GM20431 (cell line): ENCODE results near the gene PCDHGB2.

Source experiments
- in situ Hi-C: fragments of 300-500 bp; cut with MseI, MboI; formaldehyde crosslinking; loops from one replicate; pipeline ENCODE4 v1.15.0; 2020; ENCODE audit warnings: low sequenced_read_pairs; ENCODE audit not compliant: unreplicated experiment

PCDHGB2 gene

DNA sequence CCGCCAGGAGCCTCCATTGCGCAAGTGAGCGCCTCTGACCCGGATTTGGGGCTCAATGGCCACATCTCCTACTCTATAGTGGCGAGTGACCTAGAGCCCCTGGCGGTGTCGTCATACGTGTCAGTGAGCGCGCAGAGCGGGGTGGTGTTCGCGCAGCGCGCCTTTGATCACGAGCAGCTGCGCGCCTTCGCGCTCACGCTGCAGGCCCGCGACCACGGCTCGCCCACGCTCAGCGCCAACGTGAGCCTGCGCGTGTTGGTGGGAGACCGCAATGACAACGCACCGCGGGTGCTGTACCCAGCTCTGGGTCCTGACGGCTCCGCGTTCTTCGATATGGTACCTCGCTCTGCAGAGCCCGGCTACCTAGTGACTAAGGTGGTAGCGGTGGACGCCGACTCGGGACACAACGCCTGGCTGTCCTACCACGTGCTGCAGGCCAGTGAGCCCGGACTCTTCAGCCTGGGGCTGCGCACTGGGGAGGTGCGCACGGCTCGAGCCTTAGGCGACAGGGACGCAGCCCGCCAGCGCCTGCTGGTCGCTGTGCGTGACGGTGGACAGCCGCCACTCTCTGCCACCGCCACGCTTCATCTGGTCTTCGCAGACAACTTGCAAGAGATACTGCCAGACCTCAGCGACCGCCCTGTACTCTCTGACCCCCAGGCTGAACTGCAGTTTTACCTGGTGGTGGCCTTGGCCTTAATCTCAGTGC is 50.0 kb downstream of the PCDHGB2 start:
- in situ Hi-C loops, result loop anchor here (10.0 kb wide), 1 partner anchor 155 kb away; no protein-coding TSS in a partner anchor

- in situ Hi-C loops, result loop anchor here (10.0 kb wide), 1 partner anchor 153 kb away; no protein-coding TSS in a partner anchor
Observed at GRCh38 chr5:141411575-141411974, 51.8 kb downstream of the PCDHGB2 start.
